ENCODE data around the gene LAYN.

DNA sequence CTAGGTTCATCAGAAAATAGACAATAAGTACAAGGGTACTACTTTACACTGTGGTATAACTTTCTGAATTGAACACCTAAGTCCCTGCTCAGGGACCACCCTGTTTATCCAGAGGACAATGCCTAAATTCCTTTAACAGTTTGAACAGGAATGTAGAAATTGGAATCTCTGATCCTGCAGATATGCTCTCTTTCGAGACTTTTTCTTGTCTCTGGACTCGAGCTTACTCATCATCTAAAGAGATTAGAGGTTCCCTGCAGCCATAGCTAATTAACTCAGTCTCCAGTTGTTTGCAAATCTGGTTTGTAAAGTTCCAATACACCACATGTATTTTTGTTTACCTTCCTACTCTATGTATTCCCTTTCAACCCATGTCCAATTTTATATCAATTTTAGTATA is 24.9 kb upstream of the LAYN start:
- no peak for TF ChIP-seq EZH2 (IDR thresholded peaks at IDR 0.05; ENCODE audit: borderline replicate concordance, low read depth, low read length, poor library complexity, severe bottlenecking)
- TF ChIP-seq CTCF (conservative IDR thresholded peaks at IDR 0.05; ENCODE audit: low read depth, low read length) = no peak

Data from A673 (cell line).